ENCODE measurements around the gene RAD51B. TPM values are rescaled to one million over a fixed set of nuclear protein-coding genes. Genes with fewer than 3 reads are reported as not detected.
A peak's percentile ranks its signal among the peaks of the same experiment; 100 is the strongest.

Gene RAD51B
- total RNA-seq, 1 donor from 2014 or later: 16.7 TPM

GRCh38 chr14:68644101-68644500, 824.5 kb downstream of the RAD51B start:
- TF ChIP-seq CTCF (conservative IDR thresholded peaks at IDR 0.05): no peak
- H3K4me3 Mint-ChIP-seq: no peak overlapping the region
- H3K36me3 Mint-ChIP-seq (ENCODE audit: low read depth): peaks cover 11% of the 10 kb centered on the region
- no peak for DNase-seq (ENCODE audit: low read depth, low spot score)
- H3K27ac Mint-ChIP-seq (ENCODE audit: unreplicated experiment): no peak overlapping the region
- H3K4me1 Mint-ChIP-seq: peaks cover 29% of the 10 kb centered on the region
- peaks cover 8% of the 10 kb centered on the region for H3K9me3 Mint-ChIP-seq
- H3K27me3 Mint-ChIP-seq (ENCODE audit: low read depth): no peaks in the 10 kb centered on the region

GRCh38 chr14:68645371-68645770, 825.8 kb downstream of the RAD51B start:
- no peak for DNase-seq (ENCODE audit: low read depth, low spot score)
- no peak overlapping the region for H3K4me3 Mint-ChIP-seq
- H3K36me3 Mint-ChIP-seq (ENCODE audit: low read depth): peaks cover 10% of the 10 kb centered on the region
- peaks cover 29% of the 10 kb centered on the region for H3K4me1 Mint-ChIP-seq
- no peaks in the 10 kb centered on the region for H3K27me3 Mint-ChIP-seq (ENCODE audit: low read depth)
- no peak for TF ChIP-seq CTCF (conservative IDR thresholded peaks at IDR 0.05)
- H3K9me3 Mint-ChIP-seq: peaks cover 8% of the 10 kb centered on the region
- no peak overlapping the region for H3K27ac Mint-ChIP-seq (ENCODE audit: unreplicated experiment)

GRCh38 chr14:68649476-68650189, 830.1 kb downstream of the RAD51B start:
- Mint-ChIP-seq H3K9me3 (no peaks in the 10 kb centered on the region), H3K27me3 (ENCODE audit: low read depth) (no peaks in the 10 kb centered on the region), H3K4me3 (peak overlapping the region; percentile 7), H3K27ac (ENCODE audit: unreplicated experiment) (no peak overlapping the region), H3K4me1 (peaks cover 44% of the 10 kb centered on the region), H3K36me3 (ENCODE audit: low read depth) (no peaks in the 10 kb centered on the region)
- no peak for TF ChIP-seq CTCF (conservative IDR thresholded peaks at IDR 0.05)
- no peak for DNase-seq (ENCODE audit: low read depth, low spot score)

- Mint-ChIP-seq H3K4me1 (peaks cover 49% of the 10 kb centered on the region), H3K9me3 (no peaks in the 10 kb centered on the region), H3K36me3 (ENCODE audit: low read depth) (no peaks in the 10 kb centered on the region), H3K4me3 (no peak overlapping the region), H3K27ac (ENCODE audit: unreplicated experiment) (no peak overlapping the region), H3K27me3 (ENCODE audit: low read depth) (no peaks in the 10 kb centered on the region)
- TF ChIP-seq CTCF (conservative IDR thresholded peaks at IDR 0.05): no peak
- DNase-seq (ENCODE audit: low read depth, low spot score): no peak
These were observed 830.9 kb downstream of the RAD51B start for GRCh38 chr14:68650404-68650994.

- no peaks in the 10 kb centered on the region for H3K36me3 Mint-ChIP-seq (ENCODE audit: low read depth)
- no peaks in the 10 kb centered on the region for H3K9me3 Mint-ChIP-seq
- no peak overlapping the region for H3K4me3 Mint-ChIP-seq
- no peak for TF ChIP-seq CTCF (conservative IDR thresholded peaks at IDR 0.05)
- H3K4me1 Mint-ChIP-seq: peaks cover 48% of the 10 kb centered on the region
- H3K27me3 Mint-ChIP-seq (ENCODE audit: low read depth): no peaks in the 10 kb centered on the region
- DNase-seq (ENCODE audit: low read depth, low spot score): no peak
- no peak overlapping the region for H3K27ac Mint-ChIP-seq (ENCODE audit: unreplicated experiment)
These were observed 831.5 kb downstream of the RAD51B start for GRCh38 chr14:68651075-68651474.
